ENCODE measurements around the gene C2CD4D. TPM values are rescaled to one million over a fixed set of nuclear protein-coding genes. Genes with fewer than 3 reads are reported as not detected.
"Not testable (repeated sequence)": the region's sequence is repeated elsewhere in the genome, so short reads cannot be mapped to it uniquely, and the experiment has no call there.

Gene C2CD4D
- not detected for total RNA-seq

GRCh38 chr1:151839457-151840403 lies at the start of gene C2CD4D:
Gene C2CD4D (minus strand): TSS chr1:151839820. CDS start chr1:151838989, 831 bp downstream.
- H3K36me3 ChIP-seq: no peaks in the 10 kb centered on the region
- H3K4me1 ChIP-seq: peaks cover 0 to 7% of the 10 kb centered on the region in 2 donors
- TF ChIP-seq POLR2A (IDR thresholded peaks at IDR 0.05): peak in 1 of 2 donors; percentile 51
- no peak for TF ChIP-seq CTCF (IDR thresholded peaks at IDR 0.05)
- H3K27ac ChIP-seq: no peak within 1 kb of the TSS
- intact Hi-C loops (cut with DNase I; ENCODE audit: low total_unique reads): no loop called here
- peaks cover 11 to 17% of the 10 kb centered on the region in 2 donors for H3K27me3 ChIP-seq
- H3K9me3 ChIP-seq: no peaks in the 10 kb centered on the region
- peak within 1 kb of the TSS in 1 of 2 donors; percentile 28 for H3K4me3 ChIP-seq
- no peak for DNase-seq

- H3K9me3 ChIP-seq: no peaks in the 10 kb centered on the region
- H3K4me3 ChIP-seq: no peak overlapping the region
- no peaks in the 10 kb centered on the region for H3K27me3 ChIP-seq
- no peaks in the 10 kb centered on the region for H3K4me1 ChIP-seq
- H3K27ac ChIP-seq: no peak overlapping the region
- H3K36me3 ChIP-seq: no peaks in the 10 kb centered on the region
- intact Hi-C loops (cut with DNase I; ENCODE audit: low total_unique reads): no loop called here
- DNase-seq: no peak
- TF ChIP-seq POLR2A (IDR thresholded peaks at IDR 0.05): no peak
- peak in 2 of 4 experiments; percentile 23 to 27 for TF ChIP-seq CTCF (IDR thresholded peaks at IDR 0.05)
Measured at GRCh38 chr1:151888972-151889570, 49.5 kb upstream of the C2CD4D start.

- Histone ChIP-seq H3K27ac (no peak overlapping the region), H3K4me1 (no peaks in the 10 kb centered on the region), H3K36me3 (no peaks in the 10 kb centered on the region), H3K27me3 (no peaks in the 10 kb centered on the region), H3K9me3 (no peaks in the 10 kb centered on the region), H3K4me3 (no peak overlapping the region)
- TF ChIP-seq CTCF (IDR thresholded peaks at IDR 0.05) (no peak), POLR2A (IDR thresholded peaks at IDR 0.05) (no peak)
- DNase-seq: no peak
- intact Hi-C loops (cut with DNase I; ENCODE audit: low total_unique reads): no loop called here
Measured at GRCh38 chr1:151887028-151887427, 47.4 kb upstream of the C2CD4D start.

- no peak for DNase-seq
- H3K4me3 ChIP-seq: no peak overlapping the region
- H3K27ac ChIP-seq: no peak overlapping the region
- H3K4me1 ChIP-seq: no peaks in the 10 kb centered on the region
- no peaks in the 10 kb centered on the region for H3K9me3 ChIP-seq
- no peaks in the 10 kb centered on the region for H3K27me3 ChIP-seq
- H3K36me3 ChIP-seq: no peaks in the 10 kb centered on the region
- TF ChIP-seq POLR2A (IDR thresholded peaks at IDR 0.05): no peak
- TF ChIP-seq CTCF (IDR thresholded peaks at IDR 0.05): no peak
- intact Hi-C loops (cut with DNase I; ENCODE audit: low total_unique reads): no loop called here
Measured at GRCh38 chr1:151885479-151885878, 45.9 kb upstream of the C2CD4D start.

- H3K9me3 ChIP-seq; H3K27me3 ChIP-seq; DNase-seq; H3K36me3 ChIP-seq; intact Hi-C loops (cut with DNase I; ENCODE audit: low total_unique reads); H3K4me3 ChIP-seq; H3K4me1 ChIP-seq; H3K27ac ChIP-seq: not testable (repeated sequence)
Measured at GRCh38 chr1:151884879-151885278, 45.3 kb upstream of the C2CD4D start.

- H3K36me3 ChIP-seq; H3K4me3 ChIP-seq; H3K27me3 ChIP-seq; H3K9me3 ChIP-seq; intact Hi-C loops (cut with DNase I; ENCODE audit: low total_unique reads); H3K27ac ChIP-seq; H3K4me1 ChIP-seq; DNase-seq: not testable (repeated sequence)
Measured at GRCh38 chr1:151884445-151884844, 44.8 kb upstream of the C2CD4D start.

GRCh38 chr1:151883898-151884297 lies 44.3 kb upstream of the C2CD4D start:
- not testable (repeated sequence) for H3K27ac ChIP-seq

GRCh38 chr1:151882918-151883317 lies 43.3 kb upstream of the C2CD4D start:
- DNase-seq; H3K27ac ChIP-seq; H3K27me3 ChIP-seq; intact Hi-C loops (cut with DNase I; ENCODE audit: low total_unique reads); H3K36me3 ChIP-seq; H3K9me3 ChIP-seq; H3K4me3 ChIP-seq; H3K4me1 ChIP-seq: not testable (repeated sequence)

More at GRCh38 chr1:151883898-151884297, 44.3 kb upstream of the C2CD4D start:
- H3K4me1 ChIP-seq; H3K9me3 ChIP-seq; DNase-seq; H3K4me3 ChIP-seq; H3K27me3 ChIP-seq; intact Hi-C loops (cut with DNase I; ENCODE audit: low total_unique reads); H3K36me3 ChIP-seq: not testable (repeated sequence)

All from uterus (tissue), 4 donors.